ENCODE measurements around the gene GRIN1.

GRIN1 gene

DNA sequence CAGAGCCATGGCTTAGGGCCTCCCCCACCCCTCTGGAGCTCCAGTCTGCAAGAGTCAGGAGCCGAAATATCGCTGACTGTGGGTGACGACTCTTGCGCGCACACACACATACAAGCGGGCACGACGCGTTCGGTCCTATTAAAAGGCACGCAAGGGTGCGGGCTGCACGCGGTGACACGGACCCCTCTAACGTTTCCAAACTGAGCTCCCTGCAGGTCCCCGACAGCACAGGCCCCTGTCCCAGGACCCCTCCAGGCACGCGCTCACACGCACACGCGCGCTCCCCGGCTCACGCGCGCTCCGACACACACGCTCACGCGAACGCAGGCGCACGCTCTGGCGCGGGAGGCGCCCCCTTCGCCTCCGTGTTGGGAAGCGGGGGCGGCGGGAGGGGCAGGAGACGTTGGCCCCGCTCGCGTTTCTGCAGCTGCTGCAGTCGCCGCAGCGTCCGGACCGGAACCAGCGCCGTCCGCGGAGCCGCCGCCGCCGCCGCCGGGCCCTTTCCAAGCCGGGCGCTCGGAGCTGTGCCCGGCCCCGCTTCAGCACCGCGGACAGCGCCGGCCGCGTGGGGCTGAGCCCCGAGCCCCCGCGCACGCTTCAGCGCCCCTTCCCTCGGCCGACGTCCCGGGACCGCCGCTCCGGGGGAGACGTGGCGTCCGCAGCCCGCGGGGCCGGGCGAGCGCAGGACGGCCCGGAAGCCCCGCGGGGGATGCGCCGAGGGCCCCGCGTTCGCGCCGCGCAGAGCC, at the start of gene GRIN1:
Gene GRIN1, plus strand, starts transcription at position 433 of the 746 bp plus-strand sequence. CDS start 333 bp downstream, outside the sequence.
- no peak for DNase-seq

DNA sequence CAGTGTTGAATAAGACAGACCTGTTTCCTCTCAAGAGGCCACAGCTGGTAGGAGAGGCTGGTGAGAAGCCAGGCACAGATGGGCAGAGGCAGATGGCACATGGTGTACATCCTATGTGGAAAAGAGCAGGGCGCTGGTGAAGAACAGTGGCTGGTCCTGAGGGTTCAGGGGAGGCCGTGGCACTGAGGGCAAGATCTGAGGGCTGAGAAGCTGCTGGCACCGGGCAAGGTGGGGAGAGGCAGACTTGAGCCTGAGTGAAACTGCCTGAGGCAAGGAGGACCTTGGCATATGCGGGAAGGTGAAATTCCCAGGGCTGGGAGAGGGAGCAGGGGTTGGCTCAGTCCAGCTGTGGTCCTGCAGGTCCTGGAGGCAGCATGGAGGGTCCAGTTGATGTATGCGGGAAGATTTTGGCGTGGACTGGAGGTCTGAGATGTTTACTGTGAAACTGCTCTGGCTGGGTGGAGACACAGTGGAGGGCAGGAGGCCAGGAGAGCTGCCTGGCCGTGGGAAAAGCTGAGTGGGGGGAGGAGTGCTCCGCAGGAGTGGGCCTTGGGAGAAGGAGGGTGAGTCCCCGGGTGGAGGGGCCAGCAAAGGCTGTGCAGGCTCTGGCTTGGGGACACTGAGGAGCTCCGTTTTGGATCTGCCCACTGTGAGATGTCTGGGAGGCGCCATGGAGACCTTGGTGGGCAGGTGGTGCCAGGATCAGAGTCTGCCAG, 49.6 kb upstream of the GRIN1 start:
- DNase-seq: no peak

DNA sequence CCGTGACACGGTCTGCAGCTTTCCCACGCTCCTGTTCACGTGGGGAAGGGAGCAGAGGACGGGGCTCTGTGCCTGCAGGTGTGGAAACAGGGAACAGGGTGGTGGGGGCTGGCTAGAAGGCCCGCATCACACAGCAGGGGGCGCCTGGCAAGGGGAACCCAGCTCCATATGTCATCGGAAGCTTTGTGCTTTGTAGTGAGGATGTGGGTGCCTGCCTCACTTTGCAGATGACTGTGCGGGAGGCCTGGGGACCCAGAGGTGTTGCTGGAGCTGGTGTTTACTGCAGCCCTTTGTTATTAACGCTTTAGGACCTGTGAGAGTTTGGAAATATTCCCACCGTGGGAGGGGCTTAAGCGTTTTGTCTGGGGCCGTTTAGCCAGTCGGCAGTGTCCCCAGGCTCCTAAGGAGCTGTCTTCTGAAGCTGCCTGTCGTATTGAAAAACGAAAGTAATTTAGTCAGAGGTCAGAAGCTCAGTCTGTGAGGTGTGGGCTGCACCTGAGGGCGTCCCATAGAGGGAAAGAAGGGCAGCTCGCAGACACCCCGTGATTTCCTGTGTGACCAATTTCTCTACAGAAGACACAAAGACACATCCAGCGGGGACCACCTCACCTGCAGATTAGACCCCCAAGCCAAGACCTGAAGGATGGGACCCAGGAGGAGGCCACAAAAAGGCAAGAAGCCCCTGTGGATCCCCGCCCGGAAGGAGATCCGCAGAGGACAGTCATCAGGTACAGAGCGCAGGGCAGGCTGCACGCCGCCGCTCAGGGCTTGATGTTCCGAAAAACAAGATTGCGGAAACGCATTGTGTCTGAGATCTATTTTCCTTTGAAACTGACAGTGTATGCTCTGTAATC, 43.1 kb upstream of the GRIN1 start:
- DNase-seq: peak; percentile 80

DNA sequence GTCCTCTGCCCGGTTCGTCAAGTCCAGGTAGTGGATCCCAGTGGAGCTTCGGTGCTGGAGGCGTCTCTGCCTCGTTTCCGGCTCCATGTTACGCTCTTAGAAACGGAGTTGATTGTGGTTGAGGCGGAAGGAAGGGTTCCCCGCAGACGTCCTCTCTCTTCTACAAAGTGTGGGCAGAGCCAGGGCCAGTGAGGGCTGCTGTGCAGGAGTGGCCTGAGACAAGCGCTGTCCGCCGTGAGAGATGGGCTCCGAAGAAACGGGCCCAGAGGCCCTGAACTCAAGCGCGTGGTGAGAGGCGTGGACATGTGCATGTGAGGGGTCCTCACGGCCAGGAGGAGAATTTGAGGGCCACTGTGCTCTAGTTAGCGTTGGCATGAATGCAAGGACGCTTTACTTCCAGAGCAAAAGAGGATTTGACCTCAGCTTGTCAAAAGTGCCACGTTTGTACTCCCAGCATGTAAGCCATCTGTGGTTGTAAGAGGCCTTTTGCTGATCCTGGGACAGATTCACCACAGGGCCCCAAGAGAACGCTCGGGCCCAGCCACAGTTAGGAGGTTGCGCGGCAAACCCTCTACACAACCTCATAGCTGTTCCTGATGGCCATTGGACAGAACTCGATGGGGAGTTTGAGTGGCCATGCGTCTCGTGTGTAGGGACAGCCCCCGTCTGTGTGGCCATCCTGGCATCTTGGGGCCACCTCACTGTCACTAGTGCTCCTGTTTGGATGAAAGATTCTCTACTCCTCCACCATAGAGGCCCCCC, 42.0 kb upstream of the GRIN1 start:
- no peak for DNase-seq

DNA sequence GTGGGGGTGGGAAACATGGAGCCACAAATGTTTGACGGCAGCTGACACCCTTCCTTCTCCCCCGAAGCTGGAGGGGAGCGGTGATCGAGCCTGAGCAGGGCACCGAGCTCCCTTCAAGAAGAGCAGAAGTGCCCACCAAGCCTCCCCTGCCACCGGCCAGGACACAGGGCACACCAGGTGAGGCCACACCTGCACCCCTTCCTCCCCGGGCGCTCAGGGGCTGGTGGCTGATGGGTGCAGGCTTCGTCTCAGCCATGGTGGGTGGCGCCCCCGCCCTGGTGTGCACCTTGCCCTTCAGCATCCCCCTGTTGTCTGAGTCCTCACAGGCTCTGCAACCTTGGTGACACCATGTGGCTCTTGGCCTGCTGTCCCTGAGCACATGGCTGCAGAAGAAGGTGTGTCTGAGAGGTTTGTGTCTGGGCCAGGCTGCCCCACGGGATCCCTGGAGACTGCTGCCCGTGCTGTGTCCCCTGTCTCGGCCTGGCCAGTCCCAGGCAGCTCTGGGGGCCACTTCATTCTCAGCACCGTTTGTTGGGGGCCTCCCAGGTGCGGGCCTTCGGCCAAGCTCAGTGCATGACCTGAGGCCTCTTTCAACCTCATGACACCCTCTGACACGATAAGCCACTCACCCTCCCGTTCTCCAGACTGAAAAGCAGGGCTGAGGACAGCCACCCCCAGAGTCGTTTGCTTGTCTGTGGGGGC, 41.0 kb upstream of the GRIN1 start:
- no peak for DNase-seq

DNA sequence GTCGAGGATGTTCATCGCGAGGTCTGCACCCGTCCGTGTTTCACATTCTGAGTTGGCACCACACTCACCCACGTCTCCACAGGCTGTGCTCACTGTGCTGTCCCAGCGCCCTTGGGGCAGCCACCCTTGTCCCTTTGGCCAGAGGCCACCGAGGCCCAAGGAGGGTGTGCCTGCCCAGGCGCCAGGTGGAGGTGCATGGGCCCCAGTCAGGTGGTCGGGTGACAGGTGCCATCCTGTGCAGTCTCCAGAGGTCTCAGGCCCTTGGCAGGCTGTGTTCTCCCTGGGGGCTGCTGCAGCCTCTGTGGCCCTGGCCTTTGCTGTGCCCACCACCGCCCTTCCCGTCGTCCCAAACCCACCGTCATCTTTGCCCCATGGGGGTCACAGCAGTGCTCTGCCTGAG, 39.7 kb upstream of the GRIN1 start:
- DNase-seq: no peak

DNA sequence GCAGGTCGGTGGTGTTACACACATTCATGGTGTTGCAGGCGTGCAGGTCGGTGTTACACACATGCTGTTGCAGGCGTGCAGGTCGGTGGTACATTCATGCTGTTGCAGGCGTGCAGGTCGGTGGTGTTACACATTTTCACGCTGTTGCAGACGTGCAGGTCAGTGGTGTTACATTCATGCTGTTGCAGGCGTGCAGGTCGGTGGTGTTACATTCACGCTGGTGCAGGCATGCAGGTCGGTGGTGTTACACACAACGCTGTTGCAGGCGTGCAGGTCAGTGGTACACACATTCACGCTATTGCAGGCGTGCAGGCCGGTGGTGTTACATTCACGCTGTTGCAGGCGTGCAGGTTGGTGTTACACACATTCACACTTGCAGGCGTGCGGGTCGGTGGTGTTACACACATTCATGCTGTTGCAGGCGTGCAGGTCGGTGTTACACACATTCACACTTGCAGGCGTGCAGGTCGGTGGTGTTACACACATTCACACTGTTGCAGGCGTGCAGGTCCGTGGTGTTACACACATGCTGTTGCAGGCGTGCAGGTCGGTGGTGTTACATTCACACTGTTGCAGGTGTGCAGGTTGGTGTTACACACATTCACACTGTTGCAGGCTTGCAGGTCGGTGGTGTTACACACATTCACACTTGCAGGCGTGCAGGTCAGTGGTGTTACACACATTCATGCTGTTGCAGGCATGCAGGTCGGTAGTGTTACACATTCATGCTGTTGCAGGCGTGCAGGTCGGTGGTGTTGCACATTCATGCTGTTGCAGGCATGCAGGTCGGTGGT, 35.6 kb upstream of the GRIN1 start:
- DNase-seq: no peak

DNA sequence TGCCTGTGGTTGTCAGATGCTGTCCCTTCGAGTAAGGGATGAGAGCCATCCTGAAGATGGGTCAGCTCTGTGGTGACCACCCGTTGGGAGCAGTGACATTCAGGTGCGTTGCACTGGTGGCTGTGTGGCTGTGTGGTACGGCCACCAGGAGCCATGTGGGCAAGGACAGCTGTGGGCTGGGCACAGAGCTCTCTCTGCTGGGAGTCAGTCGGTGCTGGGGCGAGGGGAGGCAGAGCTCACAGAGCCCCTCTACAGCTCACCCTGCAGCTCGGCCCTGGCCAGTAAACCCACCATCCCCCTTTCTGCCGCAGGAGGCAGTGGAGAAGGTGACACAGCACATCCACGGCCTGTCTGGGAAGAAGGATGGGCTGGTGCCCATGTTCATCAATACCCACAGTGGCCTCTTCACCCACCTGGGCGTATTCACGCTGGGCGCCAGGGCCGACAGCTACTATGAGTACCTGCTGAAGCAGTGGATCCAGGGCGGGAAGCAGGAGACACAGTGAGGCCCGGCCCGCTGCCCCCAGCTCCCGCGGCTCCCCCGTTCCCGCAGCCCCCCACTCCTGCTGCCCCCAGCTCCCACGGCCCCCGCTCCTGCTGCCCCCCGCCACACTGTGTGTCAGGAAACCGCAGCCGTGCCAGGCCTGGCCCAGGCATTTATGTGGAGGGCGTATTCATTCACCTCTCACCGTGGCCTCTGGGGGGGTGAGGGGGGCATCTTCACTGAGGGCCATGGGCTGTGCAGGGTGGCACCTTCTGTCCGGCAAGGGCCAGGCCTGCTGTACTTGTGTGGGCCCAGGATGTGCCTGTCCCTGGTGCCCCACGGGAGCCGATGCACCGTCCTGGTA, 32.9 kb upstream of the GRIN1 start:
- DNase-seq: no peak

DNA sequence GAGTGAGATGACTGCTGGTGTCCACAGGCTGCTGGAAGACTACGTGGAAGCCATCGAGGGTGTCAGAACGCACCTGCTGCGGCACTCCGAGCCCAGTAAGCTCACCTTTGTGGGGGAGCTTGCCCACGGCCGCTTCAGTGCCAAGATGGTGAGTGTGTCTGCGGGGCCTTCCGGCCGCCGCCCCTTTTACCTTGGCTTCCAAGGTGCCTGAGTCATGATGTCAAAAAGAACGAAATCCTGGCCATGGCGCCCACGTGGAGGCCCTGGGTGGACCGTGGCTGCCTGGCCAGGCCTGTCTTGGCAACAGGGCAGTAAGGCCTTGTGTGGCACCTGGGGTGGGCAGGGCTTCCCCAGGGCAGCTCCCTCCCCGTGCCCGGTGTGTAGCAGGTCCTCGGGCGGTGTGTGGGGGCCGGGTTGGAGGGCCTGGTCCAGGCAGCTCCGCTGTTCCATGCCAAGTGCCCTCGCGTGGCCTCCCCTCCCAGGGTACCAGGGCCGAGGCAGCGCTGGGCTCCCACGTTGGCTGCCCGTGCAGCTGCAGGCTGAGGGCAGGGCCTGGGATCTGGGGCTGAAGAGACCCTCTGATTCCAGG, 32.2 kb upstream of the GRIN1 start:
- DNase-seq: no peak

DNA sequence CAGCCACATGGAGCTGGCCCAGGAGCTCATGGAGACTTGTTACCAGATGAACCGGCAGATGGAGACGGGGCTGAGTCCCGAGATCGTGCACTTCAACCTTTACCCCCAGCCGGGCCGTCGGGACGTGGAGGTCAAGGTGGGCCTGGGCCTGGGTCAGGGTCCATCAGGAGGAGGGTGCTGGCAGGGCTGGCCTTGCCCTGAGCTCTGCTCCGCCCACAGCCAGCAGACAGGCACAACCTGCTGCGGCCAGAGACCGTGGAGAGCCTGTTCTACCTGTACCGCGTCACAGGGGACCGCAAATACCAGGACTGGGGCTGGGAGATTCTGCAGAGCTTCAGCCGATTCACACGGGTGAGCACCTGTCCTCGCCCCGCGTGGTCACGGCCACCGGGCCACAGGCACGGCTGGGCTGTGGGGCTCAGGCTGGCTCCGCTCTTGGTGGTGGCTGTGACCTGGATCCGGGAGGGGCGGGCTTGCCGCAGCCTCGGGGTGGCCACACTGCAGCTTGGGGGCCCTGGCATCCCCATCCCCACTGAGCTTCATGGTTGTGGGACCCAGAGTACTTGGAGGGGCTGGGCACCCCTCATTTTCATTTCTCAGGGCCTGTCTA, 31.5 kb upstream of the GRIN1 start:
- DNase-seq: no peak

DNA sequence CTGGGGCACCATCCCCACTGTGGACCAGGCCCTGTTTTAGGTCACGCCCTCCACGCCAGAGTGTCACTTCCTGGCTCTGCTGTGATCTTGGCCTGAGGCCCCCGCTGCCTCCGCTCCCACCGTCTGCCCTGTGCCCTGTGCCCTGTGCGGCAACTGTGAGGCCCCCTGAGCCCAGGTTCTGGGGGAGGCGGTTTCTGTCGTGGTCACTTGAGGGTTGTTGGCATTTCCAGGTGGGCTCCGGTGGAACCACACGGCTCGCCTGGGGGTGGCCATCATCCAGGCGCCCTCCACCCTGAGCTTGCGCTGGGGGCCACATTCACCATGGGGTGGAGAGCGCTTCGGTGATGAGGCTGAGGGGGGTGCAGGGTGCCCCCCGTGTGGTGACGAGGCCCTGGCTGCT, 31.0 kb upstream of the GRIN1 start:
- DNase-seq: no peak

DNA sequence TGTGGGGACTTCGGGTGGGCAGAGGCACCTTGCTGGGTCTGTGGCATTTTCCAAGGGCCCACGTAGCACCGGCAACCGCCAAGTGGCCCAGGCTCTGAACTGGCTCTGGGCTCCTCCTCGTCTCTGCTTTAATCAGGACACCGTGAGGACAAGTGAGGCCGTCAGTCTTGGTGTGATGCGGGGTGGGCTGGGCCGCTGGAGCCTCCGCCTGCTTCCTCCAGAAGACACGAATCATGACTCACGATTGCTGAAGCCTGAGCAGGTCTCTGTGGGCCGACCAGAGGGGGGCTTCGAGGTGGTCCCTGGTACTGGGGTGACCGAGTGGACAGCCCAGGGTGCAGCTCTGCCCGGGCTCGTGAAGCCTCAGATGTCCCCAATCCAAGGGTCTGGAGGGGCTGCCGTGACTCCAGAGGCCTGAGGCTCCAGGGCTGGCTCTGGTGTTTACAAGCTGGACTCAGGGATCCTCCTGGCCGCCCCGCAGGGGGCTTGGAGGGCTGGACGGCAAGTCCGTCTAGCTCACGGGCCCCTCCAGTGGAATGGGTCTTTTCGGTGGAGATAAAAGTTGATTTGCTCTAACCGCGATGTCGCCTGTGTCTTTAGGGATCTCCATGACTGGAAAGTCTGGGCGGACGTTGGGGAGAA, 30.2 kb upstream of the GRIN1 start:
- DNase-seq: no peak

DNA sequence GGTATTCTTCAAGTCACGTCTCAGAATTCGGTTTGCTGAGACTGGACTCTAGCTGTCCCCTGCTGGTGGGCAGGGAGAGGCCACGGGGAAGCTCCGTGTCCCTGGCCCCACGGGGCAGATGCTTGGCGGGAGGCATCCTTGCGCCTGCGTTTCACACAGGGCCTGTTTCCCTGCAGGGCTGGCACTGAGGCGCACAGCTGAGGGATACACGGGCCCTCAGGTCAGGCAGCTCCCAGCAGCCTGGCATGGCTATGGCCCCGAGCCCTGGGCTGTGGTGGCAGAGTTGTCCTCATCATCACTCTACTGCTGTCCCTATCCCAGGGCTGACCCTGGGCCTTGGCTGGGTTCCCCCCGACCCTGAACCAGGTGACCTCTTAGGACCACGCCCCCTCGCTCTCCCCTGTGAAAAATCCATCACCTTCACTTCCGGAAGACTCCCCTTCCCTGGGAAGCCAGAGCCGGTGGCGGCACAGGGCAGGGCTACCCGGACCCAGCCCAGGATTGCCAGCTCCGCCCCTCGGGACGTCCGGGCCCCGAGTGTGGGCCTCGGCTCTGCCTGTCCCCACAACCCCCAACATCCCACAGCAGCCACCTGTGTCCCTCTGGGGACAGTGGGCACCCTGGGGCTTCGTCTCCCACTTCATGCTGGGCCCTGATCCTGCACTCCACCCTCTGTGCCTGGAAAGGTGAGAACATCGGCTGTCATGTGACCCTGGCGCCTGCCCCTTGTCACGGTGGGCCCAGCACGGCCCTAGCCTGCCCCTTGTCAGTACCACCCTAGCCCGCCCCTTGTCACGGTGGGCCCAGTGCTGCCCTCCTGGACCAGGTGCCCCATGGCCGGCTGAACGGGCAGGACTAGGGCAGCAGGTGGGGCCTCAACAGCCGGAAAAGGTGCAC, 29.5 kb upstream of the GRIN1 start:
- DNase-seq: no peak

DNA sequence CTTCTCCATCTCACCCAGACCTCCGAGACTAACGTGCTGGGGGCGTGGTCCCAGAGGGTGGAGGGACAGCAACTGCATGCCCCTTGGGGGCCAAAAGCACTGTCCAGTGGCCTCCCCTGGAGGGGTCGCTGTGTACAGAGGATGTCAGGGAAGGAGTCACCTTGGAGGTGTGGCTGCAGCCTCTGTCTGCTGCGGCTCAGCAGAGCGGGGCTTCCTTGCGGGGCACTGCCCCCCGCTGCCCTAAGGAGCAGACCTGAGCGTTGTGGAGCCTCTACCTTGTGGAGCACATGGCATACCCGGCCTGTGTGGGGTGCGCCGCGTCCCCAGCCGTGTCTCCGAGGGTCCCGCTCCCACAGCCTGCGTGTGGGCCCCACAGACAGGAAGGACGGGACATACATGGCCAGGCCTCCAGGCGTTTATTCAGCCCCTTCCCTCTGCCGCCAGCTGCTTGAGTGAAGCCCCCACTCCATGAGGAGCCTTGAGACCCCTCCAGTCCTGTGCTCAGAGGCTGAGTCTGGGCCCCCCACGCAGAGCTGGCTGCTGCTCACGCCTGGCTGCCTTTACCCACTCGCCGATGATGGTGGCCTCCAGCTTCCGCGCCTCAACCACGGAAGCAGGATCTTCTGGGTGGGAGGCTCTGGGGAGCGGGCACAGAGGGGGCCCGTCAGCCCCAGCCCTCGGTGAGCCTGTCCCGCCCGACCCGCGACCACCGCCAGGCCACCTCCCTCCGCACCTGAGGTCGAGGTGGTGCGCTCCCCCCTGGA, 28.6 kb upstream of the GRIN1 start:
- DNase-seq: no peak

DNA sequence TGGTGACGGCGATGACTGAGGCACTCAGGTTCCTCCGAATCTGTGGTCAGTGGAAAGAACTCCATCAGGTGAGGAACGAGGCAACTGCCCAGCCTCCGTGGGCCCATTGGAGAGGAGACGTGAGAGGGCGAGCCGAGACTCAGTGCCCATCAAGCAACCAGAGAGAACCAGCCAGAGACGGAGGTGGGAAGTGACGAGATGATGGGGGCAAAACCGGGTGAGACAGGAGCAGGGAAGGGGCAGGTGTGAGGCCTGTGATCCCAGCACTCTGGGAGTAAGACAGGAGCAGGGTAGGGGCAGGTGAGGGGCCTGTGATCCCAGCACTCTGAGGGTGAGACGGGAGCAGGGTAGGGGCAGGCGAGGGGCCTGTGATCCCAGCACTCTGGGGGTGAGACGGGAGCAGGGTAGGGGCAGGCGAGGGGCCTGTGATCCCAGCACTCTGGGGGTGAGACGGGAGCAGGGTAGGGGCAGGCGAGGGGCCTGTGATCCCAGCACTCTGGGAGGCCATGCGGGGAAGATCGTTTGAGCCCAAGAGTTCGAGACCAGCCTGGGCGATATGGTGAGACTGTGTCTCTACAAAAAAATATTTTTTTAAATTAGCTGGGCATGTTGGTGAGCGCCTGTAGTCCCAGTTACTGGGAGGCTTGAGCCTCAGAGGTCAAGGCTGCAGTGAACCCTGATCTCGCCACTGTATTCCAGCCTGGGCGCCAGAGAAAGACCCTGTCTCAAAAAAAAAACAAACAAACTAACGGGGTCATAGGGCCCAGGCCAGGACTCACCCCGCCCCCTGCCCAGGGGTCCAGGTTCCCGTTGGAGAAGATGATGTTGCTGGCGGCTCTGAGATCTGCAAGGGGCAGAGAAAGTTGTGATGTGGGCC, 27.8 kb upstream of the GRIN1 start:
- DNase-seq: no peak
